NCI-H128 (cell line): ENCODE data around the gene CLCN2.

Experiments used
- DNase-seq: peaks from one replicate; lab custom pipeline; 2025; ENCODE audit not compliant: unreplicated experiment; lab: John Stamatoyannopoulos, UW

Gene CLCN2

GRCh38 chr3:184381261-184382224 lies 20.1 kb upstream of the CLCN2 start:
- no peak for DNase-seq

GRCh38 chr3:184380627-184381260 lies 19.3 kb upstream of the CLCN2 start:
- DNase-seq = no peak

- no peak for DNase-seq
Observed at GRCh38 chr3:184380185-184380626, 18.8 kb upstream of the CLCN2 start.

- no peak for DNase-seq
Observed at GRCh38 chr3:184379358-184380184, 18.2 kb upstream of the CLCN2 start, which contains the start of gene CHRD. Gene CHRD, plus strand, starts transcription at chr3:184380054. Its CDS starts 265 bp downstream, at chr3:184380319.

GRCh38 chr3:184378651-184379357 lies 17.4 kb upstream of the CLCN2 start:
- no peak for DNase-seq

GRCh38 chr3:184377882-184378445 lies 16.6 kb upstream of the CLCN2 start, which contains the start of gene THPO:
Gene THPO, minus strand, starts transcription at chr3:184378207. Its CDS starts 1,948 bp downstream, at chr3:184376259.
- DNase-seq = no peak

- DNase-seq = no peak
Observed at GRCh38 chr3:184377374-184377773, 16.0 kb upstream of the CLCN2 start.

- DNase-seq = no peak
Observed at GRCh38 chr3:184375747-184376461, 14.5 kb upstream of the CLCN2 start.

- DNase-seq = no peak
Observed at GRCh38 chr3:184373422-184373821, 12.0 kb upstream of the CLCN2 start.

GRCh38 chr3:184372911-184373310 lies 11.5 kb upstream of the CLCN2 start:
- DNase-seq = no peak

- DNase-seq = no peak
Observed at GRCh38 chr3:184372296-184372821, 11.0 kb upstream of the CLCN2 start.

- DNase-seq = peak; percentile 77
Observed at GRCh38 chr3:184371570-184372018, 10.2 kb upstream of the CLCN2 start.

GRCh38 chr3:184368586-184369183 lies 7.3 kb upstream of the CLCN2 start:
- no peak for DNase-seq

- DNase-seq = no peak
Observed at GRCh38 chr3:184368116-184368515, 6.7 kb upstream of the CLCN2 start.

GRCh38 chr3:184366619-184367289 lies 5.3 kb upstream of the CLCN2 start:
- no peak for DNase-seq

GRCh38 chr3:184362668-184363546 lies 1.5 kb upstream of the CLCN2 start:
- peak; percentile 98 for DNase-seq
